HUES64 (cell line): ENCODE results near the gene GPHN.

Experiments
- H3K27ac ChIP-seq: 2 replicates; pipeline ENCODE4 v1.7.0; 2013; ENCODE audit warnings: low read depth, low read length, inconsistent platforms
- H3K27me3 ChIP-seq: 2 replicates; pipeline ENCODE4 v1.6.1; 2013; ENCODE audit warnings: mild to moderate bottlenecking, low read length; ENCODE audit not compliant: insufficient read depth
- H3K36me3 ChIP-seq: 2 replicates; pipeline ENCODE4 v1.6.1; 2013; ENCODE audit warnings: mild to moderate bottlenecking, low read length; ENCODE audit not compliant: insufficient read depth
- H3K4me1 ChIP-seq: 2 replicates; pipeline ENCODE4 v1.6.1; 2013; ENCODE audit warnings: mild to moderate bottlenecking, low read length, moderate library complexity; ENCODE audit not compliant: insufficient read depth
- H3K4me3 ChIP-seq: 2 replicates; pipeline ENCODE4 v1.5.1; 2013; ENCODE audit warnings: mild to moderate bottlenecking, low read length, moderate library complexity
- H3K9ac ChIP-seq: 2 replicates; pipeline ENCODE4 v1.6.1; 2013; ENCODE audit warnings: mild to moderate bottlenecking, low read depth, low read length
- H3K9me3 ChIP-seq: 2 replicates; pipeline ENCODE4 v1.6.1; 2013; ENCODE audit warnings: low read depth, low read length; ENCODE audit not compliant: insufficient read depth
- WGBS: fragments of 150-250, 120-280 bp; methylation state at CpG from one replicate; pipeline ENCODE4 v1.1.7; 2013; ENCODE audit warnings: missing lambda C conversion rate; 5-methylcytosine and 5-hydroxymethylcytosine counted together

Gene GPHN

GRCh38 chr14:66923251-66923650 is 415.3 kb downstream of the GPHN start:
- Histone ChIP-seq H3K9ac (no peak overlapping the region), H3K9me3 (no peaks in the 10 kb centered on the region; the same call in 1 of the 2 replicates), H3K27ac (no peak overlapping the region), H3K4me1 (no peaks in the 10 kb centered on the region), H3K36me3 (peaks cover 3% of the 10 kb centered on the region; the same call in 1 of the 2 replicates), H3K4me3 (no peak overlapping the region), H3K27me3 (no peaks in the 10 kb centered on the region)
- no CpG with 5 or more reads among the region's 1 CpG for WGBS

- H3K36me3 ChIP-seq, result peaks cover 3% of the 10 kb centered on the region; the same call in 1 of the 2 replicates
- no peaks in the 10 kb centered on the region for H3K27me3 ChIP-seq
- no peak overlapping the region for H3K9ac ChIP-seq
- H3K9me3 ChIP-seq, result peaks cover 23% of the 10 kb centered on the region
- 81% methylated on average over 4 of the region's 4 CpGs for WGBS
- H3K27ac ChIP-seq, result no peak overlapping the region
- H3K4me3 ChIP-seq, result no peak overlapping the region
- H3K4me1 ChIP-seq, result no peaks in the 10 kb centered on the region
These were observed 431.5 kb downstream of the GPHN start for GRCh38 chr14:66939409-66939808.

GRCh38 chr14:66944872-66945271 is 436.9 kb downstream of the GPHN start:
- H3K4me1 ChIP-seq, result no peaks in the 10 kb centered on the region
- H3K27ac ChIP-seq, result no peak overlapping the region
- H3K27me3 ChIP-seq, result no peaks in the 10 kb centered on the region
- 98% methylated on average over 5 of the region's 5 CpGs for WGBS
- H3K4me3 ChIP-seq, result no peak overlapping the region
- no peak overlapping the region for H3K9ac ChIP-seq
- peaks cover 51% of the 10 kb centered on the region for H3K9me3 ChIP-seq
- H3K36me3 ChIP-seq, result peaks cover 10% of the 10 kb centered on the region; the same call in 1 of the 2 replicates

GRCh38 chr14:66955159-66955558 is 447.2 kb downstream of the GPHN start:
- H3K4me3 ChIP-seq, result no peak overlapping the region
- no peaks in the 10 kb centered on the region for H3K27me3 ChIP-seq
- H3K36me3 ChIP-seq, result peaks cover 2% of the 10 kb centered on the region; the same call in 1 of the 2 replicates
- H3K27ac ChIP-seq, result no peak overlapping the region
- no CpG with 5 or more reads among the region's 2 CpGs for WGBS
- H3K9ac ChIP-seq, result no peak overlapping the region
- no peaks in the 10 kb centered on the region for H3K4me1 ChIP-seq
- H3K9me3 ChIP-seq, result peaks cover 22% of the 10 kb centered on the region

DNA sequence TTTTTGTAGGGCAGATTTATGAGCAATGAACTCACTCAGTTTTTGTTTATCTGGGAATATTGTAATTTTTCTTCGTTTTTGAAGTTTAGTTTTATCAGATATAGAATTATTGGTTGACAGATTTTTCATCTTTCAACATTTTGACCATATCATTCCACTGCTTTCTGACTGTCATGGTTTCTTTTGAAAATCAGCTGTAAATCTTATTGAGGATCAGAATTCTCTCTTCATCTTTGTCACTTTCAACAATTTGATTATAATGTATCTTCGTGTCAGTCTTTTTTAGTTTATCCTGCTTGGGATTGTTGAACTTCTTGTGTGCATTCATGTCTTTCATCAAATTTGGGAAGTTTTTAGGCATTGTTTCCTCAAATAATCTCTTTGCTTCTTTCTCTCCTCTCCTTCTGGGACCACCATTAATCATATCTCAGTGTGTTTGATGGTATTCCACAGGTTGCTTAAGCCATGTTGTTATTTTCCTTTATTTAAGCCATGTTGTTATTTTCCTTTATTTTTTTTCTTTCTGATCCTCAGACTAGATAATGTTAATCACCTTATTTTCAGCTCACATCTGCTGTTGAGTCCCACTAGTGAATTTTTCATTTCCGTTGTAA is 451.6 kb downstream of the GPHN start:
- Histone ChIP-seq H3K9me3 (peaks cover 24% of the 10 kb centered on the region), H3K36me3 (peaks cover 2% of the 10 kb centered on the region; the same call in 1 of the 2 replicates), H3K27ac (no peak overlapping the region), H3K27me3 (no peaks in the 10 kb centered on the region), H3K9ac (no peak overlapping the region), H3K4me1 (no peaks in the 10 kb centered on the region), H3K4me3 (no peak overlapping the region)
- WGBS, result 94% methylated on average over 3 of the region's 3 CpGs

GRCh38 chr14:66965831-66966230 is 457.9 kb downstream of the GPHN start:
- no peaks in the 10 kb centered on the region for H3K36me3 ChIP-seq
- H3K4me1 ChIP-seq, result no peaks in the 10 kb centered on the region
- H3K9me3 ChIP-seq, result no peaks in the 10 kb centered on the region
- no peak overlapping the region for H3K27ac ChIP-seq
- no peaks in the 10 kb centered on the region for H3K27me3 ChIP-seq
- H3K4me3 ChIP-seq, result no peak overlapping the region
- H3K9ac ChIP-seq, result no peak overlapping the region

DNA sequence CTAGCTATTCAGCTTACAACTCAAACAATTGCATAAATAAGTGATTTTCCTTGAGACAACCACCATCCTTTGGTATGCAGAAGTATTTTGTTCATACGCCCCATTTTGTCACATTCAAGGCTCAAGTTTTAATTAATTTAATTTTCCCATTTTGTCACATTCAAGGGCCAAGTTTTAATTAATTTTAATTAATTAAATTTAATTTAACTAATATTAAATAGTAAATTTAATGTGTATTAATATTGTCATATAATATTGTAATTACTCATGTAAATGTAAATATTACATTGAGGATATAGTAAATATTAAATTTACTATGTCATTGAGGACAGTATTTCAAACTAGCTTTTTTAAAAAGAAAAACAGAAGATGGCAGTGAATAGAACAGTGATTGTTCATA is 464.5 kb downstream of the GPHN start:
- no peaks in the 10 kb centered on the region for H3K9me3 ChIP-seq
- H3K27me3 ChIP-seq, result no peaks in the 10 kb centered on the region
- 92% methylated on average over 1 of the region's 1 CpG for WGBS

DNA sequence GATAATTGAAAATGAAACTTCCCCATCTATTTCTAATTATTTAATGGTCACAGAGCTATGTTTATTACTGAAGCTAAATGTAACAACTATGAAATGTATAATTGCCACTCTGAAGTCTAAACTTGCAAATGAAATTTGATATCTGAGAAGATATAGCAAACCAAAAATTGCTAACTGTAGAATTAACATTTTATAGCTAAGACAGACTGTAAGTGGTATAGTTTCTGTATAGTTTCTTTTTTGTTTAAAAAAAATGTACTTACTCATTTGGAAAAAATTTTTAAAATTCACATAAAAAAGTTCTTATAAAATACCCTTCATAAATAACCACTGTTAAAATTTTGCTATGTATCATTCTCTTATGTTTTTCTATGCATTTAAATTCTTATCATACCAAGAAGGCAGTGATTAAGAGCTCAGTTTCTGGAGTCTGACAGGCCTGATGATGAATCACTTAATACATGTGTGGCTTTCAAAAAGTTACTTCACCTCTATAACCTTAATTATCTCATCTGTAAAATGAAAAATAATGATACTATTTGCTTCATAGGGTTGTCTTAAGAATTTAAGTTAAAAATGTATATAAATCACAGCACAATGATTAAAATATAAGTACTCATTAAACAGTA is 466.6 kb downstream of the GPHN start:
- H3K4me1 ChIP-seq, result no peaks in the 10 kb centered on the region
- H3K36me3 ChIP-seq, result no peaks in the 10 kb centered on the region
- no peak overlapping the region for H3K4me3 ChIP-seq
- H3K27me3 ChIP-seq, result no peaks in the 10 kb centered on the region
- no peak overlapping the region for H3K9ac ChIP-seq
- no peaks in the 10 kb centered on the region for H3K9me3 ChIP-seq
- no peak overlapping the region for H3K27ac ChIP-seq

More for the DNA sequence above, 464.5 kb downstream of the GPHN start:
- H3K4me1 ChIP-seq, result no peaks in the 10 kb centered on the region
- no peak overlapping the region for H3K9ac ChIP-seq
- H3K4me3 ChIP-seq, result no peak overlapping the region
- no peaks in the 10 kb centered on the region for H3K36me3 ChIP-seq
- H3K27ac ChIP-seq, result no peak overlapping the region

DNA sequence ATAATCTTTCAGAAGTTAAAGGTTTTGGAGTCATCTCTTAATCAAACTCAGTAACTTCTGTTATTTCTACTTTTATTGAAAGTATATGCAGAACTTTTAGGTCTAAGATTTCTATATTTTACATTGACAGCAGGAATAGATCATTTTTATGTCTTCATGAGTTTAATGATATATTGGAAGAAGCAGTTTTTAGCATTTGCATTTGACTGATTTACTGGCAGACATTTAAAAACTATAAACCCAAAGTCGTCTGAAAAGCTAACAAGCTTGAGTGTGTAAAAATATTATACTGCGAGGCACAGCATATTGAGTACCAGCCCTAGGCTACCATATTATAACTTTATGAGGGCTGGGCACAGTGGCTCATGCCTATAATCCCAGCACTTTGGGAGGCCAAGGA is 467.3 kb downstream of the GPHN start:
- no peaks in the 10 kb centered on the region for H3K4me1 ChIP-seq
- no peaks in the 10 kb centered on the region for H3K27me3 ChIP-seq
- H3K36me3 ChIP-seq, result no peaks in the 10 kb centered on the region
- H3K9ac ChIP-seq, result no peak overlapping the region
- no peak overlapping the region for H3K27ac ChIP-seq
- no peak overlapping the region for H3K4me3 ChIP-seq
- H3K9me3 ChIP-seq, result no peaks in the 10 kb centered on the region
- 100% methylated on average over 2 of the region's 2 CpGs for WGBS

DNA sequence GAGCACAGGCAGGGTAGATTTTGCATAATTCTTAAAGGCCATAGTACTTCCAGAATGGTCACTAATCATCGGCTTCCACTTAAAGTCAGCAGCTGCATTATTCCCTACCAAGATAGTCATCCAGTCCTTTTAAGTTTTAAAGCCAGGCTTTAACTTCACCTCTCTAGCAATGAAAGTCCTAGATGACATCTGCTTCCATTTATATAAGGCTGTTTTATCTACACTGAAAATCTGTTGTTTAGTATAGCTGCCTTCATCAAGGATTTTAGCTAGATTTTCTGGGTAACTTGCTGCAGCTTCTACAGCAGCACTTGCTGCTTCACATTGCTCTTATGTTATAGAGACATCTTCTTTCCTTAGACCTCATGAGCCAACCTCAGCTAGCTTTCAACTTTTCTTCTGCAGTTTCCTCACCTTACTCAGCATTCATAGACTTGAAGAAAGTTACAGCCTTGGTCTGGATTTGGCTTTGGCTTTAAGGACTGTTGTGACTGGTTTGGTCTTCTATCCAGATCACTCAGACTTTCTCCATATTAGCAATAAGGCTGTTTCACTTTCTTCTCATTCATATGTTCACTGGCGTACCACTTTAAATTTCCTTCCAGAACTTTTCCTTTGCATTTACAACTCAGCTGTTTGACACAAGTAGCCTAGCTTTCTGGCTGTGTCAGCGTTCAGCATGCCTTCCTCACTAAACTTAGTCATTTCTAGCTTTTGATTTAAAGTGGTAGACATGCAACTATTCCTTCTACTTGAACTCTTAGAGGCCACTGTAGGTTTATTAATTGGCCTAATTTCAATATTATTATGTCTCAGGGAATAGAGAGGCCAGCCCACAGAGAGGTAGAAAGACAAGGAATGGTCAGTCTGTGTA is 471.4 kb downstream of the GPHN start:
- 90% methylated on average over 3 of the region's 3 CpGs for WGBS
- Histone ChIP-seq H3K9me3 (no peaks in the 10 kb centered on the region), H3K27me3 (no peaks in the 10 kb centered on the region), H3K36me3 (no peaks in the 10 kb centered on the region), H3K9ac (no peak overlapping the region), H3K4me3 (no peak overlapping the region), H3K27ac (no peak overlapping the region), H3K4me1 (no peaks in the 10 kb centered on the region)

- no peaks in the 10 kb centered on the region for H3K9me3 ChIP-seq
- no peaks in the 10 kb centered on the region for H3K4me1 ChIP-seq
These were observed 474.3 kb downstream of the GPHN start for GRCh38 chr14:66982247-66982646.

More at GRCh38 chr14:66982247-66982646, 474.3 kb downstream of the GPHN start:
- Histone ChIP-seq H3K4me3 (no peak overlapping the region), H3K9ac (no peak overlapping the region), H3K27ac (no peak overlapping the region), H3K36me3 (no peaks in the 10 kb centered on the region), H3K27me3 (no peaks in the 10 kb centered on the region)
